HG03064 (cell line): Measurements from ENCODE around the gene CEND1.

Experiments
- ATAC-seq: cut with Tn5 transposase; IDR thresholded peaks from one replicate; pipeline ENCODE4 v1.9.1; 2021; ENCODE audit warnings: low read depth; ENCODE audit not compliant: unreplicated experiment

CEND1 gene

GRCh38 chr11:796565-797295, 6.8 kb upstream of the CEND1 start:
- ATAC-seq = no peak

DNA sequence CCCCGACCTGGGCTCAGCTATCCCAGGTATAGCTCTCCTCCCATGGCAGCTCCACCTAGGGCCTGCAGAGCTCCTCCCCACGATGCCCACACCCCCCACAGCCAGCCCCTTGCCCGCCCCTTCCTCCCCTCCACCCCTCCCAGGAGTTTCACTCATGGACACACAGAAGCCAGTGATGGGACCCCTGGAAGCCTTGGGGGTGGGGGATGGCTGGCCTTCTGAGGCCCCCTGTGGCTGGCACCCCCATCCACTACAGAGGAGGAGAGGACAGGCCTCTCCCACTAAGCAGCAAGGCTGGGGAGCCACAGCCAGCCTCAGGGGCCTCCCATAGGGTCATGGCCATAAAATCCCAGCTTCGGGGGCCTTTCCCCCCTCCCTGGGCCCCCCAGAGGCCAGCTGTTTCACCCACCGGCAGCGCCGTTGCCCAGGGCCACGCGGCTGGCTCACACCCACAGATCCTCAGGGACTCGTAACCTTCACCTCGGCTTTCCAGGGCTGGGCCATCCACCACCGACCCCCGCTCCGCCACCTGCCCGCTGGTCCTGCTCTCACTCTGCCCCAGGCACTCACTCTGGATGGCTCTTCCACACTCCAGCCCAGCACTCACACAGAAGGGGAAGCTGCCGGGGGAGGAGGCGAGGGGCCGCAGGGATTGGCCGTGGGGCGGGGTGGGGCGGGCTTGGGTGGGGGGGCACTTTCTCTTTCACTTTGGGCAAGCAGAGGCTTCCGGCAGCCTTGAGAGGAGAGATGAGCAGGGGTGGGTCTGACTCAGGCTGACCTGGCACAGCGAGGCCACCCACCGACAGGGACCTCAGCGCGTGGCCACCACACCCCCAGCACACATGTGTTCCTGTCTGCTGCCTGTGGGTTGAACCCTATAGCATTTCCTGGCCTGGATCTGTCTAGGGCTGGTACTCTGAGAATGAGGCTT, 6.0 kb upstream of the CEND1 start:
- ATAC-seq = no peak

DNA sequence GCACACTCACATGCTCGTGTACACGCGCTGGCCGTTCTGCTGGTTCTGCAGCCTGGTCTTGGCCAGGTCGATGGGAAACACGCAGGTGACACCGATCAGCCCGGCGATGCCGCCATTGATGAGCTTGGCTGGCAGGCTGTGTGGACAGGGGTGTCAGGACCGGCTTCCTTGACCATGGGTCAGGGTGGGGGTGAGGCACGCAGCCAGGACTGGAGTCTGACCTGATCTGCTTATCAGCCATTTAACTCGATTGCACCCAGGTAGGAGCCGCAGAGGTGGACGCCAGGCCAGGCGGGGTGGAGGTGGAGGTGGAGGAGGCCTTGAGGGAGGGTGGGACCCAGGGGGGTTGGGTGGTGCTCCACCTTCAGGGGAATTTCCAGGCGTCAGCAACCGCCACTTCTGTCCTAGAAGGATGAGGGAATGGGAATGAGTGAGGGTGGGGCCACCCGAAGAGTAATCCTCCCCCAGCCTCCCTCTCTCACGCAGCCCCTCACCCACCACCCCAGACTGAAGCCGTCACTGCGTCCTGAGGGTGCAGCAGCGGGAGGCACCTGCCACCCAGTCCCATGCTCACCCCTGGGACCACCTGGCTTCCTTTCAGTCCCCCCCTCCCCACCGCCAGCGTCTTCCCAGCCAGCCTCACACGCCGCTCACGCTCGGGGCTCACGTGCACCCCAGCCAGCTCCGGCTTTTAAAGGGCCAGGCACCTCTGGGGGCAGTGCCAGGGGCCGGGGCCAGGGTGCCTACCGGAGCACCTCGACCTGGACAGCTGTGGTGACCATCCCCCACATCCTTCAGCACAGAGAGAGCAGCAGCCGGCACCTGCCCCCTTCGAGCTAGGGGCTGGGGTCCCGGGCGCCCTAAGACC, 5.1 kb upstream of the CEND1 start:
- ATAC-seq = no peak

- no peak for ATAC-seq
These were observed 4.3 kb upstream of the CEND1 start for GRCh38 chr11:794013-794765.

- ATAC-seq = no peak
These were observed 3.7 kb upstream of the CEND1 start for GRCh38 chr11:793556-793955.

DNA sequence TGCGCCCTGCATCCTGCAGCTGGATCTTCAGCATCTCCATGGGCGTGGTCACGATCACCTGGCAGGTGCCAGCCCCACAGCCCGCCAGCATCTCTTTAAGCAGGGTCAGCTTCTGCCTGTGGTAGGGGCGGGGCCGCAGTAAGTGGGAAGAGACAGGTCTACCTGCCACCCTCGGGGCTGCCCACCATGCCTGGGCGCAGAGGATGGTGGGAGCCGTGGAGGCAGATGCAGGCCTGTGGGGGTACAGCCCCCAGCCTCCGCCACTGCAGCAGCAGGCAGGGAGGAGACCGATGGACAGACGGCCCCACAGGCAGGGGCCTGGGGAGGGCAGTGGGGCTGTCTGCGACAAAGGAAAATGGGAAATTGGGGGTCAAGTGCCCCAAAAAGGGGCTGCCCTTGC, 3.0 kb upstream of the CEND1 start:
- ATAC-seq = no peak

DNA sequence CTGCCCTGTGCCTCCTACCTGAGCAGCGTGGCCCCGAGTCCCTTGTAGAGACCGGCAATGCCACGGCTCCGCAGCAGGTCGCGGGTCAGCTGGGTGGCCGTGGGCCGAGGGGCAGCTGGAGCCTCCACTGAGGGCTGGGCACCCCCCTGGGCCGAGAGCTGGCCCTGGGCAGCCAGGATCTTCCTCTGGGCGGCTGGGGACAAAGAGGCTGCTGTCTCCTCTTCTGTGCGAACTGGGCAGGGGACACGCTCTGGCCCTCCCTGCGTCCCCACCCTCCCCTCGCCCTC, 2.6 kb upstream of the CEND1 start:
- ATAC-seq = no peak

DNA sequence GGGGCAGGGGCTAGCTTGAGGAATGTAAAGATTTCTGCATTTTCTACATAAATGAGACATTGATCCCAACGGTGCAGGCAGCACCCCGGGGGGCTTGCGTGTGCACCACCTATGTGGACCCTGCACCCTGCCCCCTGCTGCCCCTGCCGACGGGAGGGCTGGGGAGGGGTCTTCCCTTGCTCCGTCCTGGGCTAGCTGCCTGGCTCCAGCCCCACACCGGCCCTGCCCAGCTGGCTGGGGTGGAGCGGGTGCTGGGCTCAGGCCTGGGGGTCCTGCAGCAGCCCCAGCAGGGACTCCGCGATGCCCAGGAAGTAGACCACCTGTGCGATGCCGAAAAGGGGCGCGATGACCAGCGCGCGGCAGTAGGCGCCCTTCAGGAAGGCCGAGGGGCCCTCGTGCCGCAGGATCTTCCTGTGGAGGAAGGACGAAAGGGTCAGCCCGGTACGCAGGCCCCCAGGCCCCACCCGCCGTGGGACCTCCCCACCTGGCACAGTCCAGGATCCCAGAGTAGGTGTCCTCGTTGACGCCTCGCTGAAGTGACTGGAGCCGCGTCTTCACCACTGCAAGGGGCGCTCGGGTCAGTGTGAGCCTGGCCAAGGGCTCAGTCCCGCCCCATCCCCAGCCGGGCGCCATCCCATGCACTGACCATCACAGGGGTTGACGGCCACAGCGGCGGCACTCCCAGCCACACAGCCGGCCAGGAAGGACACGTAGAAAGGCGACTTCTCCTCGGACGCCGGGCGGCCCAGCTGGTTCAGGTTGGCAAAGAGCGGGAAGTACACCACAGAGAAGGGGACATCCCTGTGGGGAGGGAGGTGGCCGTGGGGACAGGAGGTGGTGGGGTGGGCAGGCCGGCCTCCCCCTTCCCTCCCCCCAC, 2.0 kb upstream of the CEND1 start:
- no peak for ATAC-seq

DNA sequence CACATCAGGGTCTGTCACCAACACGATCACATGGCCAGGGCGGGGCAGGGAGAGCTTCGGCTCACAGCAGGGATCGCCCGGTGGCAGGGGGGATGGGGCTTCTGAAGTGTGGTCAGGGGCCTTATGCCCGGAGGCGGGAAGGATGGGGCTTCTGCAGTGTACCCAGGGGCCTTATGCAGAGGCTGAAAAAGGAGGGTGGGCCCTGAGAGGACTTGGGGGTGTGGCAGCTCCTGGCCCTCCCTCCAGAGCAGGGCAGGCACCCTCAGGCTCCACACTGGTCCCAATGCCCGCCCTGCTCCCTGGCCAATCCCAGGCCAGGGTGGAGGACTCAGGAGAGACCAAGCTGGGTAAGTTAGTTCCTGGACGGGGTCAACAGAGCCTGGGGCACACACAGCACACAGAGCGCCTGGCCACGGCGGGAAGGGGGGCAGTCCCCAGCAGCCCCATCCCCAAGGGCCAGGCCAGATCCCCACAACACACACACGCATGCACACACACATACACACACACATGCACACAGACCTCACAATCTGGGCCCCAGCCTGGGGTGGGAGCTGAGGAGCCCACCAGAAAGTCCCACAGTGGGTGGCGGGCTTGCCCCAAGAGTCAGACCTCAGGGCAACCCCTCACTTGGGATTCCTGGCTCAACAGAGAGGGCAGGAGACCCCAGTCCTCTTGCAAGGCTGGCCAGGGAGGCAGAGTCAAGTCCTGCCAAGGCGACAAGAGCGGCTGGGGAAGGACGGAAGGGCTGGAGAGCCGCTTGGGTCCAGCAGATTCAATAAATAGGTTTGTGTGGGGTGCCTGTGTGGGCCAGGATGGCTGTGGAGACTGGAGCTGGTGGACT, 1.1 kb upstream of the CEND1 start:
- no peak for ATAC-seq

GRCh38 chr11:788953-789940, 643 bp downstream of the CEND1 start:
- ATAC-seq = no peak

- ATAC-seq = no peak
These were observed 1.8 kb downstream of the CEND1 start for GRCh38 chr11:788009-788640.

- no peak for ATAC-seq
These were observed 2.7 kb downstream of the CEND1 start for GRCh38 chr11:787084-787675.

- ATAC-seq = no peak
These were observed 3.4 kb downstream of the CEND1 start for GRCh38 chr11:786235-787083.

DNA sequence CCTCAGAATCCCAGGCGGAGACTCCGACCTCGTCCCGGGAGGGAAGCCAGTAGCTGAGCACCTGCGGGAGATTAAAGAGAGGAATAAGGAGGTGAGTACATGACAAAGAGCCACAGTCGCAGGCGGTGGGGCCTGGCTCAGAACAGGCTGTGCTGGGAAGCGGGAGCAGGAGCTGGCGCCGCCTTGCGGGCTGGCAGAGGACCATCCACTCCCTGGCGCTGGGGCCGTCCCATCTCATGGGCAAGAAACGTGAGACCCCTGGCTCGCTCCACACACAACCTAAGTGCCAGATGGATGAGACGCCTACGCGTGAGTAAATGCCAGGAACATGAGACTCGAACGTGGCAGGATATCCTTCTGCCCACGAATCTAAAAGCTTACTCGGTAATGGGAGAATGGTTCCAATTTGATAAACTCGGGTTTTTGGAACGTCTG, 6.3 kb downstream of the CEND1 start:
- no peak for ATAC-seq

DNA sequence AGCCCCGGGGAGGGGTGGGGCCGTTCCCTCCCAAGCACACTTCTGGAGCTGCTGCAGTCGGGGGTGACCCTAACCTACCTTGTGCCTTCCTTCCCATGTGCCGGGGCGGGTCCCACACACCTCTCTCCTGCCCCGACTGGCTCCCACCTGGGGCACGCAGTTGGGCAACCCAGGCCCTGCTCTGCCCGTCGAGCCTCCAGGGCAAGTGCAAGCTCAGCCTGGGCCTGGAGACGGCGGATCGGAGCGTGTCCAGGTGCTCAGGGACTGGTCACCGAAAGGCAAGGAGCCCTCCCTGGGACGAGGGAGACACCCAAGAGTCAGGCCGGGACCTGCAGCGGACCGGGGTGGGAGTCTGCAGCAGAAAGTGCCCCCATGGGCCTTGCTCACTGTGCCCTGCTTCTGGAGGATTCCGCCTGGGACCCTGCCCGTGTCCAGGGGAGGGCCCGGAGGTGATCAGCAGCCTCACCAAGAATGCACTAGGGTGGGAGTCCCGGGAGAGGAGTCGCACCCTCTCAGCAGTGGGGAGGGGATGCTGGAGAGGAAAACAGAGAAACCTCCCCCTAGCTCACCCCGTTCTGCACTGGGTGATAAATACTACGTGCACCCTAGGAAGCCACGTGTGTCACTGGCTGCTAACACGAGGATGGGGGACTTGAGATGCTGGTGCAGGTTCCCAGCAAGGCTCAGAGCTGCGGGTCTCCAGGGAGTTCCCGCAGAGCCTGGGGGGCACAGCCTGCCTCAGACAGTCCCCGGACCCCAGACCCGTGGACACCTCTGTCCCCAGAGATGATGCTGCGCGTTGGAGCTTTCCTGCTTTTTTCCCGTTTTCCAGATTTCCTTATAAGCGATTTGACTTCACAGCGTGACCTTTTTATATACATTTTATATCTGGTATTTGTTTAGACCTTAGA, 7.4 kb downstream of the CEND1 start:
- ATAC-seq = no peak
